GM19467 (cell line): ENCODE results near the gene JCAD.
"Not testable (repeated sequence)": the region's sequence is repeated elsewhere in the genome, so short reads cannot be mapped to it uniquely, and the experiment has no call there.

ENCODE experiments used
- ATAC-seq: cut with Tn5 transposase; IDR thresholded peaks from one replicate; pipeline ENCODE4 v1.9.1; 2021; ENCODE audit warnings: mild to moderate bottlenecking, moderate library complexity; ENCODE audit not compliant: unreplicated experiment

Gene JCAD

DNA sequence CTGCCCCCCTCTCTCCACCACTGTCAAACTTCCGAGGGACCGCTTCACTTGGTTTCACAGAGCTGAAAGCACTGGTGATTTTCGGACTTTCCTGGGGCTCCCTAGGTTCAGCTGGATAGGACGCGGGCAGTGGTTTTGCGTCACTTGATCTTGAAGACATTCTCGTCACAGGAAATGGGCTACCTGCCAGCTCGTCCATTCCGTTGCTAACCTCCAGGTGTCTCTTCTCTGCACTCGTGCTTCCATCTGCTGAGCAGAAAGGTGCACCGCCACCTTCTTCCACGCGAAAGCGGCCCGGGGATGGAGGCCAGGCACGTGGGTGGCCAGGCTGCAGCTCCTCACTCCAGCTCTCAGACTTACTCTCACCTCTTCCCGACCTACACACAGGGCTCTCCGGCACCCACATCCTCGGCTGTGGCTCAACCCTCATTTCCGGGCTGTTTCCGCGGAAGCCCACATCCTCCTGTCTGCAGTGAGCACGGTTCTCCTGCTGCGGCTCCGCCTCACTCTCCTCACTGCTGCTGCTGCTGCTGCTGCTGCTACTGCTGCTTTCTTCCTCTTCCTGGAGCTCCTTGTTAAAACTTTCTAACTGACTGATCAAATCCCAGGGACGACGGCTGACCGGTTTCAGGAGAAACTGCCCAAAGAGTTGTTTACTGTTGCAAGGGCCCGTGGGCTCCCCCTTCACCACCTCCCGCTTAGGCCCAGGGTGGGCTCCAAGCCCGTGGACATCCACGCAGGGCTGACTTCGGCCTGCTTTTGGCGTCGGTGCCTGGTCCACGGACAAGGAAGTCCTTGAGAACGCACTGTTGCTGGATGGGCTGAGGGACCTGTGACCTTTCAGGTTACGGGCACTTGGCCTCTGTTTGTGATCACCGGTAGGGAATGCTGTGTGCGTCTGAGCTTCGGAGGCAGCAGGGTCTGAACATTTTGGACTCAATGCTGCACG lies 32.1 kb downstream of the JCAD start:
- ATAC-seq = peak; percentile 96

DNA sequence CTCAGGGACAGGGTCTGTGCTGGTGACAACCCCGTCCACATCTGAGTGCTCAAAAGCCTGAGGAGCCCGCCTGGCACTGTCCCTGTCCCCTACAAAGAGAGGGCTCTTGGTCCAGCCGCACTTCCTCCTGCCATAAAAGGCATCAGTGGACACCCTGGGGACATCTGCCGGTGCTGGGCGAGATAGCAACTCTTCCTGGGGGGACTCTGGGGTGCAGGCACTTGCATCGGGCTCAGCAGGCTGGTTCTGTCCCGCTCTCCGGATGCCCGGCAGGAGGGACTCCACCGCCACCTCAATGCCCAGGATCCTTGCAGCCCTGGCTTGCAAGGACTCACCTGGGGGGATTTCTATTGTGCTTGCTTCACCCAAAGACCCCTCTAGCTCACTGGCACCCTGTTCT lies 32.8 kb downstream of the JCAD start:
- ATAC-seq = no peak

DNA sequence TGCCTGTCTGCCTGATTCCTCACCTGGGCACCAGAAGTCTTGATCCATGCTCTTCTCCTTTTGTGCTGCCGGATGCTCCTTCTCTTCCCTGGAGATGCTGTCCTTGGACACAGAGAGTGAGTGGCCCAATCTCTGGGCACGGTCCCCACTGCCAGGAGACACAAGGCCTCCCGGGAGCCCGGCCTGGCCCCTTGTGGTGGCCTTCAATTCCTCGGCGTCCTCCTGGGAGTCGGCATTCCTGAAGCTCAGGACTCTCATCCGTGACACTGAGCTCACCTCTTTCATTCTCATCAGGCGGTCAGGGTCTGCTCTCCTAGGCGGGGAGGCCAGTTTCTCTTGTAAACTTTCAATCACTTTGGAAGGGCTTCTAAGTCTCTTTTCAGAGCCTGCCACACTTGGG lies 33.3 kb downstream of the JCAD start:
- no peak for ATAC-seq

DNA sequence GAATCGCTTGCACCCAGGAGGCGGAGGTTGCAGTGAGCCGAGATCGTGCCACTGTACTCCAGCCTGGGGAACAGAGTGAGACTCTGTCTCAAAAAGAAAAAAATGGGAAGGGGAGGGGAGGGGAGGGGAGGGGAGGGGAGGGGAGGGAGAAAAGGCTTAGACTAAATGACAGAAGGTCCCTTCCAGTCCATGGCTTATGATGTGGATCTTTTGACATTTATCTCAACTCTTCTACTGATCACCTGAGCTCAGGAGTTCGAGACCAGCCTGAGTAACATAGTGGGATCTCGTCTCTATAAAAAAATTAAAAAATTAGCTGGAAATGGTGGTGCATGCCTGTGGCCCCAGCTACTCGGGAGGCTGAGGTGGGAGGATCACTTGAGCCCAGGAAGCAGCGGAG lies 34.0 kb downstream of the JCAD start:
- not testable (repeated sequence) for ATAC-seq

DNA sequence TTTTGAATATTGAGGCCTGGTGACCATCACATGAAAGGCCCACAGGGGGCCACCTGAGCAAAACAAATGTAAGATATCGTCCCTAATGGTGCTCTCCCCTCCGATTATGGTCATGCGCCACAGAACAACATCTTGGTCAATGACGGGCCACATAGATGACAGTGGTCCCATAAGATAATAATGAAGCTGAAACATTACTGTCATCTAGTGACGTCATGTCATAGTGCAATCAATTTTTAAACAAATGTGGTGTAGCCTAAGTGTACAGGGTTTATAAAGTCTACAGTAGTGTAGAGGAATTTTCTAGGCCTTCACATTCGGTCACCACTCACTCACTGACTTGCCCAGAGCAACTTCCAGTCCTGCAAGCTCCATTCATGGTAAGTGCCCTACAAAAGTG lies 36.8 kb downstream of the JCAD start:
- ATAC-seq = no peak

DNA sequence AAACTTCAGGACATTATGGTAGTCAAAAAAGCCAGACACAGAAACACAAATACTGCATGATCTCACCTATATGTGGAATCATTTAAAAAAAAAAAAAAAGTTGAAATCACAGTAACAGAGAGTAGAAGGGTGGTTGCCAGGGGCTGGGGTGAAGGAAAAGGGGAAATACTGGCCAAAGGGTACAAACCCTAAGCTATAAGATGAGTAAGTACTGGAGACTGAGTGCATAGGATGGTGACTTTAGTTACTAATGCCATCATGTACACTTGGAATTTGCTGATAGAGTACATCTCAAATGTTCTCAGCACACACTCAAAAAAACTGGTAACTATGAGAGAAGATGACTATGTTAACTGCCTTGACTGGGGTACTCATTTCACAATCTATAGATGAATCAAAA lies 39.9 kb downstream of the JCAD start:
- no peak for ATAC-seq

DNA sequence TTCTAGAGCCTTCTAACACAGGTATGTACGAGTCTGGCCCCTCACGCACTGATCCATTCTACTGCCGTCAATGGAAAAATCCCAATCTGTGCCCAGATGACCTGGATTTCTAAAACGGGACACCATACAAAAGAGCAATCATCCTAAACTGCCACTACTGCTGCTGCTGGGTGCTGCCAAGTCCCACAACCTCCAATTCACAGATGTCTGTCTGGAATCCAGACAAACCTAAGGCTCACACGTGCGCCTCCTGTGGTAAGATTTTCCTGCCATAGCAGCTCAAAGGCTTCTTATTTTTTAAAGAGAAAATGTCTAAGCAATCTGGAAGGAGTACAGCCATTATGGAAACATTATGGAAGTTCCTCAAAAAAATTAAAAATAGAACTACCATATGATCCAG lies 40.9 kb downstream of the JCAD start:
- no peak for ATAC-seq

DNA sequence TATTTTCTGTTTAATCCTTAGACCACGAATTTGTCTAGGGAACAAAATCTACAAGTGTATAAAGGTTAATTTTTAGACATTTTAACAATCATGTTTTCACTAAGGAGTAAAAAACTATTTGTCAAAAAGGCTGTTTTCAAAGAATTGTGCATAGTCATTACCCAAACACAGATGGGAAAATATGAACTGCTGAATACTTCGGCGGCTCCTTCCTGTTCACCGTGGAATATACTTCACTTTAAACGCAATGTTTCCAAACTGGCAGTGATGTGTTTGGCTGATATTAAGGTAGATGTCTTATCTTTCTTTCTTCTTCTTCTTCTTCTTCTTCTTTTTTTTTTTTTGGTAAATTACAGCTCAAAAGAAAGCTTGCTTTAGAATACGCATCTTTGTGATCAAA lies 41.4 kb downstream of the JCAD start:
- no peak for ATAC-seq

DNA sequence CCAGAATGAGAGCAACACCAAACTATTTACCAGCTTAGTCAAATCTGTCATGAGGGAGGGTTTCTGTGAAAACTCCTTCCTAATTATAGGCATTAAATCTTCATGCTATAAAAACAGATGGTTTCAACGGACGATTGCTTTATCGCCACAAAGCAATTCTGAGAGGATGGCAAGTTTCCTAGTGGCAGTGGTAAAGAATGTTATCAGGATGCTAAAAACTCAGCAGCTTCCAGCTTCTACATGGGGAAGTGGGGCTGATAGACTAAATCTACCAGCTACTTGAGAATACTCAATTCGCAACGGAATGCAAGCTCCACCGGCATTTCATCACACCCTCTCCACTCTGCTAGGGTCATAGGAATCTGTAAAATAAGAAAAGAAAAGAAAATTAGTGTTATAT lies 41.8 kb downstream of the JCAD start:
- ATAC-seq = no peak

DNA sequence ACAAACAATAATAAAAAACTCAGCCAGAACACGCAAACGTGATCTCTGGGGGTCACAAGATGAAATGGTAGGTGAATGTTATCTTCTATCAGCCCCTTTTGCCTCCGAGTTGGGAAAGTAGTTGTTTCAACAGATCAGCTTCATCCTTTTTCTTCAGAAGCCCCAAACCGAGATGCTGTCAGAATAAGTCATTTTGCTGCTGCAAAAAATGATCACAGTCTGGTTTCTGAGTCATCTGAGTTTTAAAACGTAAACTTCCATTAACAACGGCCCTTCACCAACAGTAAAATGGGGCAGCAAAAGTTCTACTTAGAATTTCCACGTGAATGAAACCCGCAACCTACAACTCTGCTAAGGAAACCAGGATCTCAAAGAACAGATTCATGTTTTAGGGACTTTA lies 44.9 kb downstream of the JCAD start:
- ATAC-seq = no peak

DNA sequence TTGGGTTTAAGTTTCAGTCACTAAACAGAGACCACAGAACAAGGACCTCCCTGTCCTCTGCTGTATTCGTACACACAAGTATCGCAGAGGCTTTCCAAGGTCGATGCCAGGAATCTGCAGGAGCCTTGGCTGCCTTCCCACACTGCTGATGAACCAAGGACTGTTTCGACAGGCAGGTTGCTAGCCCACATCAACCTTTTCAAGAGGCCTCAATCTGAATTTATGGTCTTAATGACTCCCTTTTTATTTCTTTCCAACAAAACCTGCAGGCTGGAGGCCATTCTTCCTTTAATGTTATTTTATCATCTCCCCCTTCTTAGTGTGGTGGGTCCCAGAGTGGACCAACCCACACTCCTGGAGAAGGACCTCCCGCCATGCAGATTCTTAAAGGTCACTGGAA lies 45.6 kb downstream of the JCAD start:
- ATAC-seq = no peak

DNA sequence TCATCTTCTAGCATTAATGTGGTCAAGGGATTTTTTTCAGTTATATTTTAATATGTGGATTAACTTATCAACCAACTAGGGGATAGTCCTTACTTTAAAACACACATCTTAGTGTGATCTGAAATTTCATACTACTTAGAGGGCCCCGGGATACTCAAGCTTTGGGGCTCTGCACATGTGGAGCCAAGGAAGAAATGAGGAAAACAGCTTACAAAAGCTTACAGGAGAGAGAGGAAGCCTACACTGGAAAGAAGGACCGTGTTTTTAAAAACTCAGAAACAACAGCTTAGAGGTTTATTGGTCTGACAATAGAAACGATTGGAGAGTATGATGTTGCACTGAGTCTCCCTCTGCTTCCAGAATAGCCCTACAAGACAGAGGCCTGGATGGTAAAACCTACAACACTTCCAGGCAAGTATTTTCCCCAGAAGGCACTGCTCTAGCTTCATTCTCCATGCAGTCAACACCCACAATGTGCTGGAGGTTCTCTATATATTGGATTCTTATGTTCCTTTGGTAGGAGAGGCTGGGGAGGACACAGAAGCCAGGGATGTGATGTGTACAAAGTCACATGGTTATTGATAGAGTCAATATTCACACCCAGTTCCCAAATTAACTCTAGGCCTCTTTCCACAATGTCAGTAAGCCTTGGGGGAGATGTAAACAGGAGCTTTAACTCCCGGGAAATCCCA lies 47.3 kb downstream of the JCAD start:
- no peak for ATAC-seq

DNA sequence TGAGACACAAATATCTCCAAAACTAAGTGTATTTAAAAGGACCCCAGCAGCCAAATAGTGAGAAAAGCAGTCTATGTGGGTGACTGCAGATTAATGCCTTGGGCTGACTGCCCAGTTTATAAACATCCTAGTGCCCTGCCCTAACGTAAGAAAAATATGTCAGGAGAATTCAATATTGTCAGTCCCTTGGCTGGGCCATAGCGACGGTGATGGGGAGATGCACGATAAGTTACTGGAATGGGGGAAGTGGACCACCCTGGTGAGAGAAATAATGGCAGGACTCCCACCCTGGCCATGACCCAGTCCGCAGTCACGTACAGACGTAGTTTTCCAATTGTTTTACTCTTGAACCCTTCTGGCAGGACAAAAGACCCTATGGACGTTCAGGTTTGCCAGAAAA lies 48.0 kb downstream of the JCAD start:
- no peak for ATAC-seq

DNA sequence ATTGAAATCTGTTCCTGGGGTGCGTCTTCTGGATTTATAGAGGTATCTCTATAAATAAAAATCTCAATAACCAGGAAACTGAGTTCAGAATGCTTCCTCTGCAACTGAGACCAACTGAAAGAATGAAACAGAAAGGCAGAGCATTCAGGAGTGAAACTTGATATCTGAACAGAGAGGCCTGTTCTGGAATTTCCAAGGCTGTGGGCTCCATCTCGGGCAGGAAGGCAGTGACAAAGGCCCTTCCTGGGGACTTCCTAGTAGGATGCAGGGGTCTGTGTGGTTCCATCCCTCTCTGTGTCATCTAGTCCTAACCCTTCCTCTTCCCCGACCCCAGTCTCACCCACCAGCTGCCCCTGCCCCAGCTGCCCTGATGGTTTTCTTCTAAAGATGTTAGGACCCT lies 52.0 kb downstream of the JCAD start:
- no peak for ATAC-seq

DNA sequence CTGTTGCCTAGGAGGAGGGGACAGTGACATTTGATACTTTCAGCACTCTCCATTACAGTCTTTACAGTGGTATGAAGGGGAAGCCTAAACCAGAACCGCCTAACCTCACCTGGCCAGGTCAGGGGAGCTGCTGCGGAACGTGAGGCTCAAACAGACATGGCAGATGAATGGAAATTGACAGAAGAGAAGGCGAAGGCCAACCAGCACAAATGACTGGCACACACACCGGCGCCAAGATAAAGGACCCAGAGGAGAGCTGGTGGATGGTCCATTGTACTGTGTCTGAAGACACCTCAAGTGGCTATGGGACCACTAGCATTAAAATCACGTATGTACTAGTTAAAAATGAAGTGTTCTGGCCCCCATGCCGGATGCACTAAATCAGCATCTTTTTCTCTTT lies 53.0 kb downstream of the JCAD start:
- no peak for ATAC-seq

DNA sequence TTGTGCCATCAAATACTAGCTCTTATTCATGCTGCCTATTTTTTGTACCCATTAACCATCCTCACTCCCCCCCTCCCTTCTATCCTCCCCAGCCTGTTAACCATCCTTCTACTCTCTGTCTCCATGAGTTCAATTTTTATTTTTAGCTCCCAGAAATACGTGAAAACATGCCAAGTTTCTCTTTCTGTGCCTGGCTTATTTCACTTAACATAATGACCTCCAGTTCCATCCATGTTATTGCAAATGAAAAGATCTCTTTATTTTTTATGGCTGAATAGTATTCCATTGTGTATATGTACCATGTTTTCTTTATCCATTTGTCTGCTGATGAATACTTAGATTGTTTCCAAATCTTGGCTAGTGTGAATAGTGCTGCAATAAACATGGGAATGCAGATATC lies 54.3 kb downstream of the JCAD start:
- ATAC-seq = not testable (repeated sequence)

DNA sequence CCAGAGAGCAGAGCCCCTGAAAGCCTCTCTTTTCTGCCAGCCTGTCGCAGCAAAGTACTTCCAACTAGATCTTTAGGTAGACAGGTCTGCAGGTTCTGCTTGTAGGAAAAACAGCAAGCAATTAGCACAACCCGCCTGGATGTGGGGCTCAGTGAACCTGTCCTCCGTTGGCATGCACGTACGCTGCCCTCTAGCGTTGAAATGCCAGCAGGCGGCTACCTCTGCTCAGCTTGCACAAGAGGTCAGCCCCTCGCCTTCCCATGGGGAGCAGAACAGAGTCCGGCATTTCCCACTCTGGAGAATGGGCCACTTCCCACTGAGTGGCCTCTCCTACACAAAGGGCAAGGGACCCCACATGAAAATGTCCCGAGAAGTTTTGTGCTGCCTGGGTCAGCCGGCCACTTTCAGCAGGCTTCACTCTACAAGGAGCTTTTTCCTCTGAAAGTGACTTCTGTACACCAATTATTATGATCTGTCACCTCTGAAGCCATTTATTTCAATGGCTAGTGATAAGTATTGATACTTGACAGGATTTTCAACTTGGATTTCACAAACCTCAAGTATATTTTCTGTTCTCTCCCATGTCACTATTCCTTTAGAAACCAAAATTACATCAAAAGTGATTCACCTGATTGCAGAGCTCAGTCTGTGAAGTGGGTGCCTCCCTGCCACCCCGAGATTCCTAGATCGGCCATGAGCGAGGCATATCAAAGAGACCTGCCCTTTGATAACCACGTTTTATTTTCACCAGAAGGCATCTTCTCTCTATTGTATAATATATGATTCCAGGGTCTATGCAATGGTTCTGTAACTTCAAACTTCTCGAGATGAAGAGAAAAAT lies 56.7 kb downstream of the JCAD start:
- peak; percentile 61 for ATAC-seq

DNA sequence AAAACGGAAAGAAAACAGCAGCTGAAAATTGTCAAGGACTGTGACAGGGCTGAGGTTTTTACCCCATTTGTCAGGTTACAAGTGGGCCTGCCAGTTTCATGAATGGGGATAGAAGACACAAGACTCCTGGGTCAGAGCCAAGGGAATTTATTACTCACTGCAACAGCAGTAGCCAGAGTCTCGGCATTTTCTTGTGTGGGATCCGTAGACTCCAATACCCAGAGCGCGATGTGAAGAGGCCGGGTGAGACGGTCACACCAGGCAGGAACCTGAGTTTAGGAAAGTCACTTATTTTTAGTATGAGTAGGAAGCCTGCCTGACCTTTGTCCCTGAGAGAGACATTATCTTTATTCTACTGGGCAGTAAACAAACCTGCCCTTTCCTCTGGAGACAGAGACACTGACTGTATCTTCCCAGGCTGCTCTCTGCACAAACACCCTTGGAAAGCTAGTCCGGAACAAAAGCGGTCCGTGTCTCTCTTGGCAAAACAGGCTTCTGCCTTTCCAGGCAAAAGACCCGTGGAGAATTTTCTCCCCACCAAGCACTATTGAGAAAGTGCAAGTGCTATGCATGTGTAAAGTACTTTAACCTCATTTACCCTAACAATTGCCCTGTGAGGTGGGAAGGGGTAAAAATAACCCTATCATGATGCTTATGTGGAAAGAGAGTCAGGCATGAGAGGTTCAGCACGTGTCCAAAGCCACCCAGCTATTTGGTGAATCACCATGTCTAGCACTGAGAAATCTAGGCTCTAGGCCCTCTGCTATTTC lies 58.4 kb downstream of the JCAD start:
- ATAC-seq = no peak

DNA sequence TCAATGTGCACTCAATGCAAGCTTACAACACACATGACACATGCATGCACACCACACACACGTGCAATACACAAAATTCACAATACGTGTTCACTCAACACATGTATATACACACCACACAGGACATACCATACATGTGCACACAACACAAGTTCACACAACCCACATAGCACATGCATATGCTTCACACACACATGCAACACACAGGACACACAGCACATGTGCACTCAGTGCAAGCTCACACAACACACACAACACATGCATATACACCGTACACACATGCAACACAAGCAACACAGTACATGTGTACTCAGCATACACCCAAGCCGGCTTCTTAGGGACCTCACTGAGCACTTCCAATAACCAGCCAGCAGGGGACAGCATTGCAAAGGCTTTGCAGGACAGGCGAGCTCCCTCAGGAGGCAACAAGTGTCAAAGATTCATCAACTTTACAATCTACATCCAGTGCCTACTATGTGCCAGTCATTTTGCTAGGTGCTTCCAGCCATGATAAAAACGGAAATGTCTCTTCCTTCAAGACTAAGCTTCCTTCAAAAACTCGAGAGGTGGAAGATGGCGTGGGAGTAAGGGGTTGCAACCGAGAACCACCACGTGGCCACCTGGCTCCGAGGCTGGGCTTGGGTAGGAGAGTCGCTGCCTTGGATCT lies 61.1 kb downstream of the JCAD start:
- peak; percentile 67 for ATAC-seq

DNA sequence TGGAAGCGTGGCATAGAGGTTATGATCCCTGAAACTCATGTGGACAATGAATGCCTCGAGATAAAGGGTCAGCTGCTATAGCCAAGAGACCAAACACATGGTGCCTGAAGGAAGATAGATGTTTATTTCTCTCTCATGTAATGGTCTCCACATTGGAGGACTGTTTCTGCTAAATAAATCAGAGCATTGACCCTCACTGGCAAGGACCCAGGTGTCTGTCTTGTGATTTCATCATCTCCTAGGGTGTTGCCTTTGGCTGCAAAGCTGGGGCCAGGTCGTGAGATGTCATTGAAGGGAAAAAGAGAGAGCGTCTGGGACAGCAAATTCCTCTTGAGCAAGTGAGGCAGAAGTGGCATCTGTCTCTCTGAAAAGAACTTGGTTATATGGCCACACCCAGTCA lies 64.6 kb downstream of the JCAD start:
- ATAC-seq = no peak
